SK-N-SH (cell line): ENCODE data around the gene NPC1L1. TPM values are rescaled to one million over a fixed set of nuclear protein-coding genes. Genes with fewer than 3 reads are reported as not detected.

Experiments
- CTCF ChIA-PET: fragments of 300-600, 350-600 bp; formaldehyde crosslinking; extraction: SDS; loops from one replicate; lab custom pipeline; 2021; lab: Yijun Ruan, JAX
- POLR2A ChIA-PET: fragments of 350-600 bp; sonication (Branson Sonifier 250); formaldehyde crosslinking; extraction: SDS; loops from one replicate; lab custom pipeline; 2020; ENCODE audit warnings: antibody characterized with exemption, inconsistent platforms; lab: Yijun Ruan, JAX
- DNase-seq: peaks from one replicate; pipeline ENCODE4 v3.0.0; 2012
- H2AFZ ChIP-seq: fragments of 200-600 bp; sonication (generic); 2 replicates; pipeline ENCODE4 v1.8.1; 2016; ENCODE audit warnings: antibody characterized with exemption, mild to moderate bottlenecking, low read depth
- H3F3A ChIP-seq: fragments of 200-600 bp; sonication (generic); replicated peaks from 2 replicates; pipeline ENCODE3; 2016; ENCODE audit warnings: antibody characterized with exemption, mild to moderate bottlenecking; ENCODE audit not compliant: insufficient read depth
- H3K27ac ChIP-seq, 2 experiments: fragments of 200-500 bp in 1 of 2; fragments of 200-600 bp in 1 of 2; sonication (Bioruptor generic) in 1 of 2; sonication (generic), shearing (Covaris generic) in 1 of 2; 2 replicates each; pipeline versions ENCODE4 v1.5.1 to v1.6.1; 2014 to 2016; ENCODE audit warnings: low read depth in 2 of 2, inconsistent platforms in 1 of 2, low read length in 1 of 2, mild to moderate bottlenecking in 1 of 2, mixed read lengths in 1 of 2
- H3K27me3 ChIP-seq: fragments of 200-600 bp; sonication (generic), shearing (Covaris generic); 2 replicates; pipeline ENCODE4 v1.6.1; 2016; ENCODE audit warnings: mixed run types; ENCODE audit not compliant: insufficient read depth
- H3K36me3 ChIP-seq, 2 experiments: fragments of 200-500 bp in 1 of 2; fragments of 200-600 bp in 1 of 2; sonication (Bioruptor generic) in 1 of 2; sonication (generic) in 1 of 2; replicated peaks in 1 of 2; 2 replicates each; pipeline versions ENCODE3 to v1.5.1; 2014 to 2016; ENCODE audit warnings: low read length in 1 of 2, mild to moderate bottlenecking in 1 of 2; ENCODE audit not compliant: insufficient read depth in 2 of 2, control insufficient read depth in 1 of 2
- H3K4me1 ChIP-seq, 2 experiments: fragments of 200-500 bp in 1 of 2; fragments of 200-600 bp in 1 of 2; sonication (Bioruptor generic) in 1 of 2; sonication (generic), shearing (Covaris generic) in 1 of 2; 2 replicates each; pipeline versions ENCODE4 v1.5.1 to v1.6.1; 2014 to 2016; ENCODE audit warnings: low read depth in 1 of 2, low read length in 1 of 2, mixed run types in 1 of 2; ENCODE audit not compliant: insufficient read depth in 2 of 2, control insufficient read depth in 1 of 2
- H3K4me2 ChIP-seq: fragments of 200-600 bp; sonication (generic), shearing (Covaris generic); 2 replicates; pipeline ENCODE4 v1.6.1; 2017; ENCODE audit warnings: mixed run types
- H3K4me3 ChIP-seq, 2 experiments: fragments of 200-500 bp in 1 of 2; fragments of 200-600 bp in 1 of 2; sonication (Bioruptor generic) in 1 of 2; sonication (generic), shearing (Covaris generic) in 1 of 2; 2 replicates each; pipeline versions ENCODE4 v1.5.1 to v1.8.1; 2014 to 2016; ENCODE audit warnings: low read depth in 2 of 2, inconsistent platforms in 1 of 2, low read length in 1 of 2, mild to moderate bottlenecking in 1 of 2, mixed read lengths in 1 of 2, moderate library complexity in 1 of 2
- H3K79me2 ChIP-seq: fragments of 200-600 bp; sonication (generic); 2 replicates; pipeline ENCODE4 v1.8.1; 2017; ENCODE audit warnings: mild to moderate bottlenecking; ENCODE audit not compliant: insufficient read depth
- H3K9ac ChIP-seq: fragments of 200-600 bp; sonication (generic); 2 replicates; pipeline ENCODE4 v1.6.1; 2017; ENCODE audit warnings: mixed run types
- H3K9me2 ChIP-seq: fragments of 200-600 bp; sonication (generic); 2 replicates; pipeline ENCODE4 v1.6.1; 2017; ENCODE audit warnings: mixed run types
- H3K9me3 ChIP-seq: fragments of 200-600 bp; sonication (generic); 2 replicates; pipeline ENCODE4 v1.6.1; 2017; ENCODE audit warnings: mixed run types, mild to moderate bottlenecking, moderate library complexity
- H4K20me1 ChIP-seq: fragments of 200-600 bp; sonication (generic); 2 replicates; pipeline ENCODE4 v1.6.1; 2017; ENCODE audit warnings: mild to moderate bottlenecking, mixed run types; ENCODE audit not compliant: insufficient read depth
- CHD2 ChIP-seq: fragments of 150-350 bp; IDR thresholded peaks from 2 replicates; pipeline ENCODE4 v1.6.1; 2018; ENCODE audit warnings: low read length; ENCODE audit not compliant: partially characterized antibody
- ELF1 ChIP-seq: IDR thresholded peaks from 2 replicates; pipeline ENCODE4 v1.4.0; 2012
- EP300 ChIP-seq, 2 experiments: IDR thresholded peaks; 2 replicates each; pipeline versions ENCODE4 v1.4.0 to v1.6.1; 2012; ENCODE audit warnings: borderline replicate concordance in 1 of 2, low read depth in 1 of 2, low read length in 1 of 2
- EZH2phosphoT487 ChIP-seq: fragments of 200-600 bp; sonication (generic); IDR thresholded peaks from 2 replicates; pipeline ENCODE4 v1.6.1; 2017; ENCODE audit warnings: low read depth, mixed run types, mild to moderate bottlenecking, antibody characterized with exemption, moderate library complexity, borderline replicate concordance
- FOSL2 ChIP-seq: IDR thresholded peaks from 2 replicates; pipeline ENCODE4 v1.4.0; 2012; ENCODE audit warnings: low read depth, mild to moderate bottlenecking, moderate library complexity, borderline replicate concordance
- FOXJ3 ChIP-seq: sonication (generic); formaldehyde crosslinking; IDR thresholded peaks from 2 replicates; pipeline ENCODE4 v1.5.1; 2020; ENCODE audit warnings: mild to moderate bottlenecking, missing genetic modification reagents
- GABPA ChIP-seq: IDR thresholded peaks from 2 replicates; pipeline ENCODE4 v1.4.0; 2012; ENCODE audit warnings: low read depth, mild to moderate bottlenecking
- GATA2 ChIP-seq: sonication (generic); formaldehyde crosslinking; IDR thresholded peaks from 2 replicates; pipeline ENCODE4 v1.5.0; 2020; ENCODE audit warnings: mild to moderate bottlenecking, missing genetic modification reagents
- IRF3 ChIP-seq: fragments of 150-350 bp; IDR thresholded peaks from 2 replicates; pipeline ENCODE4 v1.6.1; 2016; ENCODE audit warnings: mild to moderate bottlenecking, low read depth, low read length
- JUND ChIP-seq: IDR thresholded peaks from 2 replicates; pipeline ENCODE4 v1.4.0; 2012
- MXI1 ChIP-seq: IDR thresholded peaks from 2 replicates; pipeline ENCODE4 v1.6.1; 2012; ENCODE audit warnings: mild to moderate bottlenecking, low read depth, low read length, improper control_type of control experiment
- NFIC ChIP-seq: IDR thresholded peaks from 2 replicates; pipeline ENCODE4 v1.4.0; 2012; ENCODE audit warnings: borderline replicate concordance
- PBX3 ChIP-seq: IDR thresholded peaks from 2 replicates; pipeline ENCODE4; 2012
- RAD21 ChIP-seq: IDR thresholded peaks from 2 replicates; pipeline ENCODE4 v1.6.1; 2012; ENCODE audit warnings: mild to moderate bottlenecking, low read length
- RCOR1 ChIP-seq: fragments of 150-350 bp; IDR thresholded peaks from 2 replicates; pipeline ENCODE4 v1.6.1; 2017; ENCODE audit warnings: antibody characterized with exemption, low read length
- RFX5 ChIP-seq: IDR thresholded peaks from 2 replicates; pipeline ENCODE4 v1.6.1; 2012; ENCODE audit warnings: mild to moderate bottlenecking, improper control_type of control experiment, low read length
- RXRA ChIP-seq: IDR thresholded peaks from 2 replicates; pipeline ENCODE4 v1.4.0; 2012; ENCODE audit warnings: low read depth, mild to moderate bottlenecking, borderline replicate concordance
- SIN3A ChIP-seq: IDR thresholded peaks from 2 replicates; pipeline ENCODE4 v1.6.1; 2012; ENCODE audit warnings: low read depth, mild to moderate bottlenecking, low read length, moderate library complexity, borderline replicate concordance
- YY1 ChIP-seq: IDR thresholded peaks from 2 replicates; pipeline ENCODE4 v1.4.0; 2012; ENCODE audit warnings: low read depth, mild to moderate bottlenecking
- WGBS: methylation state at CpG from one replicate; pipeline ENCODE4 v1.1.6; 2017; ENCODE audit warnings: low lambda C conversion rate; 5-methylcytosine and 5-hydroxymethylcytosine counted together
- polyA plus RNA-seq, 3 experiments: library from polyadenylated mRNA; depleted of rRNA; stranded (reverse); fragments of >200 nt; gene quantifications; 2 replicates each; pipeline ENCODE4 v1.2.3, GENCODE V29; 2012
- TF ChIP-seq, protein P1 (sequence below): IDR thresholded peaks from 2 replicates; pipeline ENCODE4 v1.4.0; 2012; ENCODE audit warnings: low read depth

The NPC1L1 gene
- polyA plus RNA-seq, 1 of the 3 experiments (the other 2 are of a cell fraction) = not detected

- Histone ChIP-seq H3K27ac (no peak overlapping the region), H3F3A (no peaks in the 10 kb centered on the region), H3K9ac (no peak overlapping the region), H3K9me3 (no peaks in the 10 kb centered on the region), H3K9me2 (no peaks in the 10 kb centered on the region), H2AFZ (no peak overlapping the region), H3K27me3 (no peaks in the 10 kb centered on the region; the same call in 1 of the 2 replicates), H4K20me1 (no peaks in the 10 kb centered on the region), H3K4me3 (no peak overlapping the region), H3K36me3 (no peaks in the 10 kb centered on the region), H3K79me2 (no peaks in the 10 kb centered on the region), H3K4me1 (no peaks in the 10 kb centered on the region; a peak in 1 of 4 replicates), H3K4me2 (no peak overlapping the region)
- ChIA-PET POLR2A (interaction anchor here (1.1 kb wide), 1 partner anchor 76 kb away, joined by 3 read pairs; no protein-coding TSS in a partner anchor), CTCF (interaction anchor here (1.1 to 3.0 kb wide), 2 partner anchors 38 to 256 kb away, joined by 4 to 10 read pairs; no protein-coding TSS in a partner anchor)
- WGBS = 17% methylated on average over 1 of the region's 1 CpG
- TF ChIP-seq, protein P1, sequence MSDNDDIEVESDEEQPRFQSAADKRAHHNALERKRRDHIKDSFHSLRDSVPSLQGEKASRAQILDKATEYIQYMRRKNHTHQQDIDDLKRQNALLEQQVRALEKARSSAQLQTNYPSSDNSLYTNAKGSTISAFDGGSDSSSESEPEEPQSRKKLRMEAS = no peak
- no peak for TF ChIP-seq GABPA
- no peak for TF ChIP-seq SIN3A
- no peak for DNase-seq
Measured at GRCh38 chr7:44496385-44496784, 44.7 kb downstream of the NPC1L1 start.

GRCh38 chr7:44494960-44495359 is 46.2 kb downstream of the NPC1L1 start:
- Histone ChIP-seq H4K20me1 (no peaks in the 10 kb centered on the region), H3F3A (no peaks in the 10 kb centered on the region), H3K4me2 (no peak overlapping the region), H3K36me3 (no peaks in the 10 kb centered on the region), H2AFZ (no peak overlapping the region), H3K9ac (no peak overlapping the region), H3K79me2 (peaks cover 4% of the 10 kb centered on the region), H3K4me3 (no peak overlapping the region), H3K9me2 (no peaks in the 10 kb centered on the region), H3K4me1 (peaks cover 0 to 4% of the 10 kb centered on the region in 2 experiments; a peak in 1 of 4 replicates), H3K9me3 (no peaks in the 10 kb centered on the region), H3K27me3 (no peaks in the 10 kb centered on the region), H3K27ac (no peak overlapping the region)
- POLR2A ChIA-PET = interaction anchor here (1.3 kb wide), 1 partner anchor 87 kb away, joined by 5 read pairs; the partner anchor contains the start of gene TMED4
- WGBS = 45% methylated on average over 2 of the region's 2 CpGs
- no peak for TF ChIP-seq MXI1
- TF ChIP-seq RCOR1 = no peak
- no peak for TF ChIP-seq ELF1
- no peak for TF ChIP-seq CHD2
- no peak for TF ChIP-seq RXRA
- TF ChIP-seq EP300 (IDR thresholded peaks at IDR 0.05; ENCODE audit: borderline replicate concordance in 1 of 2, low read depth in 1 of 2, low read length in 1 of 2) = no peak
- TF ChIP-seq RFX5 = no peak
- DNase-seq = no peak
- CTCF ChIA-PET = no interaction called here

- Histone ChIP-seq H3K4me1 (peaks cover 10 to 22% of the 10 kb centered on the region in 2 experiments; a peak in 3 of 4 replicates), H3K4me3 (peak overlapping the region; percentile 96 to 98), H4K20me1 (no peaks in the 10 kb centered on the region), H3K9me3 (no peaks in the 10 kb centered on the region), H3K4me2 (peak overlapping the region; percentile 83), H3K9ac (peak overlapping the region; percentile 95), H2AFZ (peak overlapping the region; percentile 98), H3K9me2 (no peaks in the 10 kb centered on the region), H3K27me3 (no peaks in the 10 kb centered on the region), H3K36me3 (peaks cover 6 to 10% of the 10 kb centered on the region in 2 experiments), H3K27ac (peak overlapping the region; percentile 98 to 99), H3F3A (no peaks in the 10 kb centered on the region), H3K79me2 (peaks cover 42% of the 10 kb centered on the region)
- 4% methylated on average over 3 of the region's 3 CpGs for WGBS
- no peak for DNase-seq
- ChIA-PET POLR2A (interaction anchor here (1.1 to 2.7 kb wide), 7 partner anchors 18 to 251 kb away, joined by 3 to 12 read pairs (median 4); partner anchors contain the start of gene DDX56), CTCF (interaction anchor here (0.6 to 4.7 kb wide), 10 partner anchors 11 to 251 kb away, joined by 3 to 27 read pairs (median 6); partner anchors contain the start of gene DDX56)
- TF ChIP-seq CHD2 = no peak
- TF ChIP-seq EZH2phosphoT487 = no peak
- TF ChIP-seq RXRA = no peak
- TF ChIP-seq GATA2 = no peak
- no peak for TF ChIP-seq NFIC
- TF ChIP-seq RAD21 = no peak
- TF ChIP-seq PBX3 = no peak
- TF ChIP-seq FOSL2 = no peak
- TF ChIP-seq GABPA = no peak
- no peak for TF ChIP-seq FOXJ3 (CRISPR knock-in tag)
- TF ChIP-seq EP300 (IDR thresholded peaks at IDR 0.05; ENCODE audit: borderline replicate concordance in 1 of 2, low read depth in 1 of 2, low read length in 1 of 2) = no peak
- TF ChIP-seq IRF3 = no peak
- no peak for TF ChIP-seq JUND
- no peak for TF ChIP-seq YY1
Measured at GRCh38 chr7:44491229-44491628, 49.9 kb downstream of the NPC1L1 start.
